Left cardiac atrium (tissue), 4 donors: ENCODE measurements around the gene GALNT15. TPM values are rescaled to one million over a fixed set of nuclear protein-coding genes. Genes with fewer than 3 reads are reported as not detected.
A peak's percentile ranks its signal among the peaks of the same experiment; 100 is the strongest.

Source experiments
- ATAC-seq, 2 donors: fragments of 200-7000 bp; cut with Tn5 transposase; one replicate each; pipeline ENCODE4 v1.9.1; 2020; ENCODE audit warnings: mild to moderate bottlenecking in 2 of 2, moderate library complexity in 2 of 2
- DNase-seq: peaks from one replicate; pipeline ENCODE4 v3.0.0-alpha.2; 2020
- intact Hi-C, 2 donors: fragments of 100-400 bp; cut with DNase I; formaldehyde crosslinking; loops; one replicate each; pipeline versions ENCODE4 v1.14.1 to v1.15.1; 2022 to 2023
- long read RNA-seq: library from polyadenylated mRNA; unstranded; transcript quantifications from one replicate; pipeline ENCODE4 v2.0.0, GENCODE V29; 2021
- total RNA-seq, 2 donors: library from RNA; stranded (reverse); fragmentation: NEBNext Ultra II Directional; extraction: Animal tissue kit (Norgen Biotek cat#: 25700); gene quantifications; one replicate each; pipeline ENCODE4 v1.2.1, GENCODE V29; 2021
- donor health status: DM: no; HTN: yes; CAD: no.
- donor health status: DM: no; HTN: yes; CAD: no; lungs with severe emphysema.
- donor health status: DM: yes; HTN: yes; CAD: no.
- donor health status: Dilated cardiomyopathy.

The GALNT15 gene
- total RNA-seq: 10 to 100 TPM; 11.1 to 26.5 TPM
- long read RNA-seq, full-length matches to known transcripts: 33 of 40 reads
- long read RNA-seq, partial matches to known transcripts: 5 of 40 reads
- long read RNA-seq, other reads (novel, unspliced or antisense): 2 of 40 reads

- peak; percentile 92 to 95 for ATAC-seq
- intact Hi-C loops: loop anchor here in 1 of 2 donors (10.0 kb wide), 1 partner anchor 360 kb away; no protein-coding TSS in a partner anchor
- DNase-seq: peak; percentile 90
These were observed at the start of gene GALNT15 for GRCh38 chr3:16174389-16174788. Gene GALNT15, plus strand, starts transcription at chr3:16174680. Its CDS starts 472 bp downstream, at chr3:16175152.

DNA sequence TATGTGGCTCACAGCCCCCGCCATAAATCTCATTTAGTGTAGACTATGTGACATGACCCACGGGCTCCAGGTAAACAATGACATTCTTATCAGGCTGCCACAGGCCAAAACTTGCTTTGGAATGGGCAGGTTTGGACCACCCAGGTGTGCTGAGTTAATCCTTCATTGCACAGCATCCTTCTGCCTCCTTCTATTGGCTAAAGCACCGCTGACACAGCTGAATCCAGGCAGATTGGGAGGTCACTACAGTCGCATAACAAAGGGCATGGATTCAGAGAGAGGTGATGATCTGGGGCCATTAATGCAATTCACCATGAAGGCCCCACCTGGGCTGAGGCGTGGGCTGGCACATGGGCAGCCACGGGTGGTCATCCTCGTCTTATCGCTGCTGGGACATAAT, 47.8 kb upstream of the GALNT15 start:
- intact Hi-C loops: no loop called here
- no peak for DNase-seq
- no peak for ATAC-seq

GRCh38 chr3:16127249-16127648, 47.2 kb upstream of the GALNT15 start:
- no peak for DNase-seq
- intact Hi-C loops: no loop called here
- no peak for ATAC-seq

- intact Hi-C loops: no loop called here
- ATAC-seq (peak in 1 of 2 donors; percentile 63), DNase-seq (no peak)
These were observed 44.4 kb upstream of the GALNT15 start for GRCh38 chr3:16130066-16130465.

- intact Hi-C loops: no loop called here
- ATAC-seq: no peak
- no peak for DNase-seq
These were observed 42.3 kb upstream of the GALNT15 start for GRCh38 chr3:16132190-16132589.

DNA sequence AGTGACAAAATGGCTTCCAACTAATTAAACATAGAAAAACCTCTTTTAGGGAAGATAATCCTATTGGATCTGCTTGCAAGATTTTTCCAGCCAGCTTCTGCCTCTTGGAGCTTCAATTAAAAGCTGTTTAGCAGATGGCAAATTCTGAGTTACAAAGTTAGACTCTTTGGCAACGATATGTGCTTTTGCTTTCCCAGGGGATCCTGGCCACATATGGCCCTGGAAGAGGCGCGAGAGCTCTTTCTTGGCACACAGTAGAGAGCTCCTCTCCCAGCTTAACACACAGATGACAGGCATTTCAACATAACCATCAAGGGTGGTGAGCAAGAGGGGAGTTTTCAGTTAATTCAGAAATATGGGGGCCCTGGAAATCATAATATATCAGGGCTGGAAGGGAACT, 41.6 kb upstream of the GALNT15 start:
- DNase-seq (peak; percentile 52), ATAC-seq (peak; percentile 54 to 72)
- intact Hi-C loops: no loop called here

DNA sequence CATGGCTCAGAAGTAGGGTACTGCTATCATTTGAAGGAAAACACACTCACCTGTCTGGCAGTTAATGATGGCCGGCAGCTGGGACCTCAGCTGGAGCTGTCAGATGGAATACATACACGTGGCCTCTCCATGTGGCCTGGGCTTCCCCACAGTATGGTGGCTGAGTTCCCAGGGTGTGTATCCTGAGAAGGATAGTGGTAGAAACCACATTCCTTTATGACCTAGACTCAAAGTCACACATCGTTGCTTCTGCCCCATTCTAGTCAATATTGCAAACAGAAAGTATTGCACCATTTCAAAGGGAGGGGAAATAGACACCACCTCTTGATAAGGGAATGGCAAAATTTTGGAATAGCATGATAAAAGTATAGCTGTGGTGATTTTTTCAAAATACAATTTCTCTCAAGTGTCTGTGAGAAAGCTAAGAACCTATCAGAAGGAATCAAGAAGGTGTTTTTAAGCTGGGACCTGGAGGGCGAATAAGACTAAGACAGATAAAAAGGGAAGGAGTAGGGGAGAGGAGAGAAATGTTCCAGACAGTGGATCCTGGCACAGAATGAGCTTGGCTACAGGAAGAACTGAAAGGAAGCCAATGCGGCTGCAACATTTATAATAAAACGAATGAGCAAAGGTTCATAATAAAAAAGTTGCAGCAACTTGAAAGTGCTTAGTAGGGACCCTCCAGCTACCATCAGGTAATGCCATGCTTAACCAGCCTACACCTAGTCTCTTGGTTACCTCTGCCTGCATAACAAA, 40.1 kb upstream of the GALNT15 start:
- no peak for ATAC-seq
- intact Hi-C loops: no loop called here
- no peak for DNase-seq

GRCh38 chr3:16136055-16136454, 38.4 kb upstream of the GALNT15 start:
- ATAC-seq: peak; percentile 24 to 30
- intact Hi-C loops: no loop called here
- DNase-seq: no peak

DNA sequence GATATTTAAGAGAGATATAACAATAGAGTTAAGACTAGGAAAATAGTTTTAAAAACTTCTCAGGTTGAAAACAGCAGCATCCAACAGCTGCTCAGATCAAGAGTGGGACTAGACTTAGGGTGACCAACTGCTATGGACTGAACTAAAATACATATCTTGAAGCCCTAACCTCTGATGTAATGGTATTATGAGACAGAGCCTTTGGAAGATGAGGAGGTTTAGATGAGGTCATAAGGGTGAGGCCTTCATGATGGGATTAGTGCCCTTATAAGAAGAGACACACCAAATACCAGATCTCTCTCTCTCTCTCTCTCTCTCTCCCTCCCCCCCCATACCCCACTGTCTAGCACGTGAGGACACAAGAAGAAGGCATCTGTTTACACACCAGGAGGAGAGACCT, 37.4 kb upstream of the GALNT15 start:
- ATAC-seq: no peak
- intact Hi-C loops: no loop called here
- DNase-seq: no peak

- ATAC-seq (no peak), DNase-seq (no peak)
- intact Hi-C loops: no loop called here
These were observed 36.5 kb upstream of the GALNT15 start for GRCh38 chr3:16137977-16138376.

DNA sequence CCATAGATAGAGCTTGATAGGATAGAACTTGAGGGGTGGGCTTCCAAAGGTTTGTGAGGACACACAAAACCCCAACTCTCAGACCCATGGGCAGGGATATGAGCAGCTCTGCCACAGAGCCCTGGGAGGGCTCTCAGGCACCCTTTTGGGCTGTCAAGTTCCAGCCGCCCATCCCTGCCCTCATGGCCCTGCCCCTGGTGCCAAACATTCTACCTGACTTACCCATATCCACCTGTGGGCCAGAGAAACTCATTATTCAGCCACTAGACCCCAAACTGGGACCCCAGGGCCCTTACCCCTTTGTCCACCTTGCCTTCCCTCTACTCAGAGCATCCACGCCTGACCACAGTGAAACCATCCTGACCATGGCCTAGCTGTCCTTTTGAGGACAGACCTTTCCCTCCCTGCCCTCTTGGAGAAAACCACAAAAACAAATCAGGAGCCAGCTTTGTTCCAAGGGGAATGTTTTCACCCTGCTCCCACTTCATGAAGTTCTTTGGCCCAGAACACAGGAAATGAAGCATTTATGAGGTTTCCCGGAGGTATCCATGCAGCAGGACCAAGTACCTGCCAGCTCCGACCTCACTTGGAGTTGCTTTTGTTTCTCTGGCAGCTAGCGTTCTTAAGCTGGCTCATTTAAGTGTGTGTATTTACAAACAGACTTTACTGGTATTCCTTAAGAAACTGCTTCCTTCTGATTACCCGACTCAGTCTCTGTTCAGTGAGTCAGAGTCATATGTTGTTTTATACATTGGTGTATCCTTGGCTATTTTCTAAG, 34.2 kb upstream of the GALNT15 start:
- intact Hi-C loops: no loop called here
- peak; percentile 73 to 79 for ATAC-seq
- DNase-seq: peak; percentile 39

DNA sequence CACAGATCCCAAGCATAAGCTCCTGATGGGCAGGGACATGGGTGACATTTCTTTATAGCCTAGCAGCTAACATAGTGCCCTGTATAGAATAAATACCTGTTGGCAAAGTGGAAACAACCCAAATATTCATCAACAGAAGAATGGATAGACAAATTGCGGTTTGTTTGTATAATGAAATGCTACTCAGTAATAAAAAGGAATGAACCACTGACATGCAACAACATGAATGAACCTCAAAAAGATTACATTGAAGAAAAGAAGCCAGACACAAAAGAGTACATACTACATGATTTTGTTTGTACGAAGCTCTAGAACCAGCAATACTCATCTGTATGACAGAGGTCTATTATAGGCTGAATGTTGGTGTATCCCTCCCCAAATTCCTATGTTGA, 33.6 kb upstream of the GALNT15 start:
- intact Hi-C loops: no loop called here
- ATAC-seq (no peak), DNase-seq (no peak)

GRCh38 chr3:16142350-16143025, 32.0 kb upstream of the GALNT15 start:
- intact Hi-C loops: no loop called here
- no peak for ATAC-seq
- DNase-seq: no peak

DNA sequence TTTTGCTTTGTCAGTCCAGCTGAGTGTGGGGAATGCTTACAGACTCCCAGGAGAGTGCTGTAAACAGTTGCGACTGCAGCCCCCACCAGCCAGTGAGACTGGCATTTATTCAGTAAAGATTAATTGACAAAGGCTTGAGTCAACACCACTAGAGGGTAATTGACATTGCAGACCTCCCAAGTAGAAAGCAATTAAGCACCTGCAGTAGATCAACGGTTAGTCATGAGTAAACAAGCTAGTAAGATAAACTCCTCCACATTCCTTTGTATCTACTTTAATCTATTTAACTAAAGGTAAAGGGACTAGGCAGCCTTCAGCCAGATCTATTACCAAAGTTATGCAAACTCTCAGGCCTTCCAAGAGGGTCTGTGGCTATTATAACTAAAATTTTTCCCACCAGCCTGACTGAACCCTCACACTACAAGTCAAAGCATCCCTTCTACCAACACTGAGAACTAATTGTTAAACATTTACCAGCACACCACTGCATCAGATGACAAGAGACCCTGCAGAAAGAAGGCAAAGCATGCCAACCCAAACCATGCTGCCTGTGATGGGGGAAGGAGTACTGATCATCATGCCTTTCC, 30.5 kb upstream of the GALNT15 start:
- ATAC-seq: no peak
- intact Hi-C loops: no loop called here
- DNase-seq: no peak

DNA sequence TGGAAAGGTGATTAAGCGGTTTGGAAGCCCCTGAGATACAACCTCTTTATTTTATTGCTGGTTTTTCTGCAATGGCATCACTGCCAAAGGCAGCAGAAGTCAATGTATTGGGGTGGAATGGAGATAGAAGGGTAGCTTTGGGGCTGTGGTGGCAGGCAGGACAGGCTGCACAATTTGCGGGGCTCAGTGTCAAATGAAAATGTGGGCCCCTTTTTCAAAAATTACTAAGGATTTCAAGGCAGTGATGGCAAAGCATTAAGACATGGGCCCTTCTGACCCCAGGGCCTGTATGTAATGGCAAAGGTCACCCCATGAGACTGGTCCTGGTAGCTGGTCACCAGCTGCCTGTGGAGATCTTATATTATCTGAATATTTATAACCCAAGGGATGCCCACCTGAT, 29.3 kb upstream of the GALNT15 start:
- intact Hi-C loops: no loop called here
- DNase-seq: no peak
- ATAC-seq: no peak

GRCh38 chr3:16146015-16146730, 28.3 kb upstream of the GALNT15 start:
- ATAC-seq (no peak), DNase-seq (no peak)
- intact Hi-C loops: no loop called here

DNA sequence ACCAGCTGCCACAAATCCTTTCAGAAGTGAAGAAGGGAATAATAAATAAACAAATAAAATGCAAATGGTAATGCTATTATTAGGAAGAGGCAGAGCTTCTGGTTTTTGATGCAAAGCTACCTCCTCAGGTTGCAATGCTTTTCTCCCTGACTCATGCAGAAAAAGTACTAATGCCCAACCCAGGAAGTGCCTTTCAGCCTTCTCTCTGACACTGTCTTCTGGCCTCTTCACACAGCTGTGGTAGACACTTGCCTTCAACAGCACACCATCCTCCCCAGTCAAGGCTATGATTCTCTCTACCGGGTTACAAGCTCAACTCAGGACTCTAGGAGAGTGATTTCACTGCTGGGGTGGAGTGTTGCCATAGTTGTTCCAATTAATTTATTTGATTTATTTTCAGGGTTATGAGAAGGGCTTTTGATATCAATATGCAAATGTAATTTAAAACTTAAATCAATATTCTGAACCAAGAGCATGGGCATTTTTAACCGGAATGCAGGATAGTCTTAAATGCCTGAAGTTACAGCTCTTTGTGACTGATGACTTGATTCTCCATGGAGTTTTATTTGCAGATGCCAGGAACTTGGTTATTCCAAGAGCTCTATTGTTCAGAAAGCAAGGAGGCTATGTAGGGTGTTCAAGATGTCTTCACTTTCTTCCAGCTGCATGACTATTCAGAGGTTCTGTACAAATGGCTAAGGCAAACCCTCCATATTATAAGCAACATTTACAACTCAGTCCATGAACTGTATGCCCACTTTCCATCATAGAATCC, 27.1 kb upstream of the GALNT15 start:
- DNase-seq (no peak), ATAC-seq (no peak)
- intact Hi-C loops: no loop called here

DNA sequence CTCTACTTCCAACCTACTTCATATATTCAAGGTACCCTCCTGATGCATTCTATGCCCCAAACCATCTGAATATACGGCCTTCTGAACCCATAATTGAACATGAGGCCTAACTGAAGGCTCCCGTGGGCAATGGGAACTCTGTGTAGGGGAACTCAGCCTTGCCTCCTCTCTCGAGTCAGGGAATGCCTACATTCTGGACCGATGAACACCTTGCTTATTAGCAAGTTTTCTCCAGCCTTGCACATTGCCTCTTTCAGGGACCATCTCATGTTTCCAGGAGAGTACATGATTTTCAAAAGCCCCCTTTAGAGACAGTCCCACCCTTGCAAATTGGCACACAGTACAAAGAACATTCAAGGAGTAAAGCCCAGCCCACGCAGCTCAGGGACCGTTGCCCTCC, 26.3 kb upstream of the GALNT15 start:
- no peak for DNase-seq
- intact Hi-C loops: no loop called here
- no peak for ATAC-seq
